H1 (cell line): ENCODE results near the gene NCKIPSD. TPM values are rescaled to one million over a fixed set of nuclear protein-coding genes. Genes with fewer than 3 reads are reported as not detected.

Source experiments
- CTCF ChIA-PET: fragments of 300-600 bp; sonication (Branson Sonifier 250); formaldehyde crosslinking; loops from one replicate; lab custom pipeline; 2021; ENCODE audit not compliant: partially characterized antibody; lab: Charles Lee
- POLR2A ChIA-PET: fragments of 300-600 bp; sonication (Branson Sonifier 250); formaldehyde crosslinking; loops from one replicate; lab custom pipeline; 2021; ENCODE audit warnings: inconsistent platforms; ENCODE audit not compliant: partially characterized antibody; lab: Charles Lee
- DNase-seq, 2 experiments: peaks; one replicate each; pipeline versions ENCODE4 v3.0.0 to v3.0.0-alpha.2; 2010 to 2022; ENCODE audit warnings: low spot score in 2 of 2, low read depth in 1 of 2, mixed read lengths in 1 of 2
- FAIRE-seq: peaks from 2 replicates; lab custom pipeline; 2011; peaks lifted over from hg19 to GRCh38; lab: Jason Lieb, UNC
- H2AFZ ChIP-seq: 2 replicates; pipeline ENCODE4 v1.8.1; 2012; ENCODE audit warnings: low read length, inconsistent platforms
- H2AK5ac ChIP-seq: 2 replicates; pipeline ENCODE4 v1.6.1; 2013; ENCODE audit warnings: low read depth, low read length
- H2BK120ac ChIP-seq: replicated peaks from 2 replicates; pipeline ENCODE3; 2013; ENCODE audit warnings: low read depth, low read length, inconsistent platforms
- H2BK12ac ChIP-seq: 2 replicates; pipeline ENCODE4 v1.6.1; 2013; ENCODE audit warnings: low read depth, low read length
- H2BK15ac ChIP-seq: 2 replicates; pipeline ENCODE4 v1.6.1; 2013; ENCODE audit warnings: low read length
- H2BK20ac ChIP-seq: 2 replicates; pipeline ENCODE4 v1.6.1; 2013; ENCODE audit warnings: low read length
- H2BK5ac ChIP-seq: 2 replicates; pipeline ENCODE4 v1.6.1; 2013; ENCODE audit warnings: low read depth, low read length
- H3K14ac ChIP-seq: 2 replicates; pipeline ENCODE4 v1.6.1; 2013; ENCODE audit warnings: inconsistent platforms; ENCODE audit not compliant: insufficient read length
- H3K18ac ChIP-seq: 2 replicates; pipeline ENCODE4 v1.6.1; 2013; ENCODE audit warnings: low read length; ENCODE audit errors: extremely low read depth
- H3K23ac ChIP-seq: 2 replicates; pipeline ENCODE4 v1.6.1; 2013; ENCODE audit warnings: inconsistent platforms; ENCODE audit not compliant: insufficient read length
- H3K23me2 ChIP-seq: 2 replicates; pipeline ENCODE4 v1.6.1; 2013; ENCODE audit warnings: low read depth, low read length
- H3K27ac ChIP-seq: 2 replicates; pipeline ENCODE4 v1.6.1; 2011; ENCODE audit warnings: low read depth, low read length, inconsistent platforms
- H3K27me3 ChIP-seq, 4 experiments: replicated peaks in 1 of 4; 1 replicate in 1 of 4; 2 replicates in 3 of 4; pipeline versions ENCODE4 v1.6.1 to v1.8.1; 2011 to 2013; ENCODE audit warnings: low read length in 3 of 4, mild to moderate bottlenecking in 3 of 4, inconsistent platforms in 2 of 4, mixed read lengths in 2 of 4, moderate library complexity in 1 of 4; ENCODE audit not compliant: control insufficient read depth in 3 of 4, insufficient read depth in 3 of 4; ENCODE audit errors: extremely low read depth in 1 of 4
- H3K36me3 ChIP-seq, 4 experiments: 2 replicates each; pipeline versions ENCODE4 v1.6.1 to v1.8.1; 2011 to 2013; ENCODE audit warnings: mild to moderate bottlenecking in 4 of 4, low read length in 3 of 4, moderate library complexity in 2 of 4, control low read depth in 1 of 4, inconsistent platforms in 1 of 4; ENCODE audit not compliant: insufficient read depth in 4 of 4, control insufficient read depth in 2 of 4
- H3K4ac ChIP-seq: replicated peaks from 2 replicates; pipeline ENCODE3; 2013; ENCODE audit warnings: low read length, low read depth, mixed read lengths, inconsistent platforms; ENCODE audit not compliant: insufficient read length
- H3K4me1 ChIP-seq, 4 experiments: replicated peaks in 1 of 4; 1 replicate in 1 of 4; 2 replicates in 3 of 4; pipeline versions ENCODE4 v1.6.1 to v1.8.1; 2011 to 2013; ENCODE audit warnings: low read length in 3 of 4, inconsistent platforms in 2 of 4, mixed read lengths in 1 of 4; ENCODE audit not compliant: insufficient read depth in 4 of 4, control insufficient read depth in 3 of 4
- H3K4me2 ChIP-seq, 2 experiments: 2 replicates each; pipeline versions ENCODE4 v1.6.1 to v1.8.1; 2011 to 2013; ENCODE audit warnings: low read depth in 2 of 2, low read length in 2 of 2, control low read depth in 1 of 2, inconsistent platforms in 1 of 2, mild to moderate bottlenecking in 1 of 2; ENCODE audit not compliant: insufficient read depth in 1 of 2
- H3K4me3 ChIP-seq, 4 experiments: fragments of 200-600, 300-600 bp in 1 of 4; sonication (generic), shearing (Covaris generic), sonication (Bioruptor Twin) in 1 of 4; 2 replicates each; pipeline versions ENCODE4 v1.5.1 to v1.8.1; 2011 to 2016; ENCODE audit warnings: low read length in 4 of 4, low read depth in 3 of 4, control low read depth in 2 of 4, inconsistent platforms in 2 of 4, mild to moderate bottlenecking in 2 of 4, mixed read lengths in 1 of 4, moderate library complexity in 1 of 4; ENCODE audit not compliant: insufficient read depth in 2 of 4; ENCODE audit errors: extremely low read depth in 1 of 4
- H3K56ac ChIP-seq: replicated peaks from 2 replicates; pipeline ENCODE3; 2013; ENCODE audit warnings: low read depth, mild to moderate bottlenecking, mixed read lengths, low read length, inconsistent platforms; ENCODE audit not compliant: insufficient read length
- H3K79me1 ChIP-seq: 2 replicates; pipeline ENCODE4 v1.6.1; 2013; ENCODE audit warnings: low read depth, low read length, control low read depth
- H3K79me2 ChIP-seq, 2 experiments: 2 replicates each; pipeline versions ENCODE4 v1.6.1 to v1.8.1; 2012 to 2013; ENCODE audit warnings: low read length in 2 of 2, mild to moderate bottlenecking in 2 of 2, inconsistent platforms in 1 of 2; ENCODE audit not compliant: insufficient read depth in 2 of 2, control insufficient read depth in 1 of 2
- H3K9ac ChIP-seq, 4 experiments: replicated peaks in 1 of 4; 1 replicate in 1 of 4; 2 replicates in 3 of 4; pipeline versions ENCODE4 v1.6.1 to v1.8.1; 2011 to 2013; ENCODE audit warnings: low read depth in 3 of 4, low read length in 3 of 4, control low read depth in 2 of 4, mild to moderate bottlenecking in 2 of 4, moderate library complexity in 2 of 4, inconsistent platforms in 1 of 4; ENCODE audit errors: extremely low read depth in 1 of 4
- H3K9me3 ChIP-seq, 2 experiments: 2 replicates each; pipeline versions ENCODE4 v1.6.1 to v1.8.1; 2012 to 2013; ENCODE audit warnings: mild to moderate bottlenecking in 2 of 2, moderate library complexity in 2 of 2, control low read depth in 1 of 2, inconsistent platforms in 1 of 2, low read depth in 1 of 2, low read length in 1 of 2, mixed read lengths in 1 of 2; ENCODE audit not compliant: insufficient read depth in 2 of 2
- H4K20me1 ChIP-seq, 2 experiments: replicated peaks in 1 of 2; 2 replicates each; pipeline versions ENCODE3 to v1.8.1; 2011 to 2013; ENCODE audit warnings: inconsistent platforms in 2 of 2, low read length in 2 of 2, mild to moderate bottlenecking in 1 of 2; ENCODE audit not compliant: insufficient read depth in 2 of 2, control insufficient read depth in 1 of 2
- H4K5ac ChIP-seq: 2 replicates; pipeline ENCODE4 v1.6.1; 2013; ENCODE audit warnings: low read length, low read depth, mixed read lengths, inconsistent platforms; ENCODE audit not compliant: insufficient read length
- H4K8ac ChIP-seq: 2 replicates; pipeline ENCODE4 v1.8.0; 2013; ENCODE audit warnings: mild to moderate bottlenecking, moderate library complexity, low read length, inconsistent platforms; ENCODE audit not compliant: insufficient read depth; ENCODE audit errors: extremely low read depth
- H4K91ac ChIP-seq: replicated peaks from 2 replicates; pipeline ENCODE3; 2013; ENCODE audit warnings: low read length, mixed read lengths, inconsistent platforms; ENCODE audit not compliant: insufficient read length
- CTBP2 ChIP-seq: IDR thresholded peaks from 2 replicates; pipeline ENCODE4 v1.7.0; 2011; ENCODE audit warnings: borderline replicate concordance, mild to moderate bottlenecking, moderate library complexity, mixed read lengths, low read length; ENCODE audit not compliant: insufficient read depth, insufficient read length
- HDAC2 ChIP-seq, 2 experiments: fragments of 300-600 bp in 1 of 2; sonication (generic) in 1 of 2; IDR thresholded peaks; 2 replicates each; pipeline ENCODE4 v1.6.1; 2011 to 2012; ENCODE audit warnings: low read depth in 2 of 2, low read length in 2 of 2, mild to moderate bottlenecking in 2 of 2, moderate library complexity in 2 of 2, borderline replicate concordance in 1 of 2, inconsistent platforms in 1 of 2
- KDM1A ChIP-seq: fragments of 200-600, 300-600 bp; sonication (generic); IDR thresholded peaks from 2 replicates; pipeline ENCODE4 v1.7.1; 2016; ENCODE audit warnings: mild to moderate bottlenecking, low read length, borderline replicate concordance
- KDM4A ChIP-seq: IDR thresholded peaks from one replicate; pipeline ENCODE4 v1.7.1; 2012; ENCODE audit warnings: low read depth, mild to moderate bottlenecking, moderate library complexity, low read length, inconsistent platforms; ENCODE audit not compliant: severe bottlenecking
- KDM5A ChIP-seq: fragments of 200-600 bp; IDR thresholded peaks from 2 replicates; pipeline ENCODE4 v1.7.1; 2012; ENCODE audit warnings: mild to moderate bottlenecking, low read length, inconsistent platforms, mixed read lengths
- NANOG ChIP-seq: IDR thresholded peaks from 2 replicates; pipeline ENCODE4 v1.6.1; 2011; ENCODE audit warnings: low read length, low read depth, mild to moderate bottlenecking, inconsistent platforms; ENCODE audit not compliant: insufficient read depth, poor library complexity, severe bottlenecking
- RNF2 ChIP-seq: fragments of 200-900, 300-1000 bp; sonication (generic); IDR thresholded peaks from 2 replicates; pipeline ENCODE4 v1.7.1; 2016; ENCODE audit warnings: borderline replicate concordance, low read depth, mild to moderate bottlenecking, antibody characterized with exemption, low read length; ENCODE audit not compliant: poor library complexity, severe bottlenecking; ENCODE audit errors: missing control alignments
- SIRT6 ChIP-seq: IDR thresholded peaks from one replicate; pipeline ENCODE4 v1.7.1; 2012; ENCODE audit warnings: low read length, inconsistent platforms
- WGBS, 2 experiments: shearing (Covaris generic) in 1 of 2; methylation state at CpG; one replicate each; pipeline versions ENCODE4 v1.1.6 to v1.1.7; 2013 to 2015; ENCODE audit warnings: low lambda C conversion rate in 2 of 2, mixed read lengths in 2 of 2, inconsistent platforms in 1 of 2, low coverage in 1 of 2, missing lambda C conversion rate in 1 of 2; ENCODE audit not compliant: insufficient replicate concordance in 2 of 2, insufficient coverage in 1 of 2, insufficient read length in 1 of 2; ENCODE audit errors: extremely low coverage in 1 of 2, missing lambda C conversion rate in 1 of 2; 5-methylcytosine and 5-hydroxymethylcytosine counted together
- polyA plus RNA-seq, 7 experiments: library from polyadenylated mRNA; depleted of rRNA in 3 of 7; stranded (reverse) in 5 of 7; unstranded in 2 of 7; fragments of >200 nt in 5 of 7; fragments of 200-250 nt in 2 of 7; gene quantifications; 1 replicate in 5 of 7; 2 replicates in 1 of 7; 4 replicates in 1 of 7; pipeline versions ENCODE4 v1.2.1 to v1.2.3, GENCODE V29; 2011 to 2013; ENCODE audit warnings: missing spikeins in 2 of 7, mixed read lengths in 2 of 7
- total RNA-seq: library from RNA; stranded (reverse); fragmentation: NEBNext Ultra II Directional; extraction: Animal tissue kit (Norgen Biotek cat#: 25700); gene quantifications from 2 replicates; pipeline ENCODE4 v1.2.1, GENCODE V29; 2021
- TF ChIP-seq, protein P1 (sequence below): IDR thresholded peaks from 2 replicates; pipeline ENCODE4 v1.6.1; 2011; ENCODE audit warnings: low read depth, mild to moderate bottlenecking, low read length; ENCODE audit not compliant: insufficient read depth
- TF ChIP-seq, protein P2 (sequence below): IDR thresholded peaks from 2 replicates; pipeline ENCODE4 v1.6.1; 2012; ENCODE audit warnings: inconsistent platforms

The NCKIPSD gene
- total and polyA plus RNA-seq, 2 of the 8 experiments (the other 6 are each of a cell fraction or from before 2014, with no cell fraction given) = 34.7 to 91.8 TPM

DNA sequence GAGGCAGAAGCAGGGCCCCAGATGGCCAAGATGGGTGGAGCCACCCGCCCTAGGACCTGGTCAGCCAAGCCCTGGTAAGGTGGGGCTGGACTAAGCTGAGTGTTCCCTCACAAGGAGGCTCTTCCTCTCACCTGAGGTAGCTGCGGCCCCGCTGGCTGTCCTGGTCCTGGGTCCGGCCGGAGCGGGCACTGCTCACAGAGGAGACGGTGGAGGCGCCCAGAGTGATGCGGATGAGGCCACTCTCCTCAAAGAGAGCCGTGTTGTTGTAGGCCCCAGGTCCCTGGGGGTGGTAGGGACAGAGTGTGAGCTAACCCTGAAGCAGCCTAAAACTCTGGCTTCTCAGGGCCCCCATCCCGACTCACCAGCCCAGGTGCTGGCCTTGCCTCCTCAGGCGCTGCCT lies 43.1 kb downstream of the NCKIPSD start:
- H3K23ac ChIP-seq = no peak overlapping the region
- H3K14ac ChIP-seq = no peak overlapping the region
- no peak overlapping the region for H2BK120ac ChIP-seq
- peaks cover 3 to 35% (median 24%) of the 10 kb centered on the region in 4 experiments; a peak in 5 of 8 replicates for H3K36me3 ChIP-seq
- H3K9ac ChIP-seq = no peak overlapping the region
- no peaks in the 10 kb centered on the region for H3K9me3 ChIP-seq
- H3K4me1 ChIP-seq = no peaks in the 10 kb centered on the region
- H2AFZ ChIP-seq = no peak overlapping the region
- no peak overlapping the region for H3K4me3 ChIP-seq
- H4K8ac ChIP-seq = no peak overlapping the region
- no peaks in the 10 kb centered on the region for H3K23me2 ChIP-seq
- H3K79me1 ChIP-seq = no peaks in the 10 kb centered on the region; the same call in 1 of the 2 replicates
- no peak overlapping the region for H2AK5ac ChIP-seq
- H4K91ac ChIP-seq = no peak overlapping the region
- no peak overlapping the region for H3K4me2 ChIP-seq
- FAIRE-seq = no peak
- no peak for DNase-seq
- H3K56ac ChIP-seq = no peak overlapping the region
- POLR2A ChIA-PET = interaction anchor here (0.6 kb wide), 1 partner anchor 67 kb away, joined by 3 read pairs; no protein-coding TSS in a partner anchor
- CTCF ChIA-PET = no interaction called here
- no peak overlapping the region for H2BK20ac ChIP-seq
- no peak overlapping the region for H3K4ac ChIP-seq
- no peak overlapping the region for H2BK5ac ChIP-seq
- no peak overlapping the region for H2BK15ac ChIP-seq
- H4K5ac ChIP-seq = no peak overlapping the region
- H3K79me2 ChIP-seq = no peaks in the 10 kb centered on the region
- no peak overlapping the region for H3K18ac ChIP-seq
- H3K27ac ChIP-seq = no peak overlapping the region
- 91% methylated on average over 12 of the region's 12 CpGs; no CpG with 5 or more reads in 1 of the 2 experiments for WGBS, 2 experiments
- H2BK12ac ChIP-seq = no peak overlapping the region
- H4K20me1 ChIP-seq = peaks cover 3 to 11% of the 10 kb centered on the region in 2 experiments
- no peaks in the 10 kb centered on the region for H3K27me3 ChIP-seq
- TF ChIP-seq, protein P1, sequence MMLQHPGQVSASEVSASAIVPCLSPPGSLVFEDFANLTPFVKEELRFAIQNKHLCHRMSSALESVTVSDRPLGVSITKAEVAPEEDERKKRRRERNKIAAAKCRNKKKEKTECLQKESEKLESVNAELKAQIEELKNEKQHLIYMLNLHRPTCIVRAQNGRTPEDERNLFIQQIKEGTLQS = no peak
- TF ChIP-seq CTBP2 (no peak), RNF2 (no peak), NANOG (no peak), SIRT6 (no peak), KDM1A (no peak), KDM4A (no peak), KDM5A (no peak), HDAC2 (IDR thresholded peaks at IDR 0.05; ENCODE audit: borderline replicate concordance in 1 of 2, low read depth in 2 of 2, low read length in 2 of 2) (no peak)
- TF ChIP-seq, protein P2, sequence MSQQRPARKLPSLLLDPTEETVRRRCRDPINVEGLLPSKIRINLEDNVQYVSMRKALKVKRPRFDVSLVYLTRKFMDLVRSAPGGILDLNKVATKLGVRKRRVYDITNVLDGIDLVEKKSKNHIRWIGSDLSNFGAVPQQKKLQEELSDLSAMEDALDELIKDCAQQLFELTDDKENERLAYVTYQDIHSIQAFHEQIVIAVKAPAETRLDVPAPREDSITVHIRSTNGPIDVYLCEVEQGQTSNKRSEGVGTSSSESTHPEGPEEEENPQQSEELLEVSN = no peak
